Tibial artery (tissue), 4 donors: ENCODE results near the gene TCP1.

Experiments
- DNase-seq, 2 donors: peaks; one replicate each; pipeline ENCODE4 v3.0.0-alpha.2; 2019
- H3K27ac ChIP-seq, 2 donors: fragments of 200-600 bp; sonication (generic) in 1 of 2; 1 replicate in 1 of 2; 2 replicates in 1 of 2; pipeline ENCODE4 v1.5.1; 2018 to 2019; ENCODE audit warnings: mild to moderate bottlenecking in 1 of 2
- H3K27me3 ChIP-seq, 2 donors: fragments of 200-600 bp; sonication (generic) in 1 of 2; one replicate each; pipeline versions ENCODE4 v1.5.1 to v1.6.0; 2016 to 2019
- H3K36me3 ChIP-seq, 3 donors: fragments of 200-600 bp; sonication (generic) in 2 of 3; one replicate each; pipeline ENCODE4 v1.5.1; 2016 to 2019; ENCODE audit warnings: mild to moderate bottlenecking in 2 of 3
- H3K4me1 ChIP-seq, 4 donors: fragments of 200-600 bp; sonication (generic) in 2 of 4; 1 replicate in 3 of 4; 2 replicates in 1 of 4; pipeline ENCODE4 v1.5.1; 2016 to 2019
- H3K4me3 ChIP-seq, 2 donors: fragments of 200-600 bp; sonication (generic) in 1 of 2; 1 replicate in 1 of 2; 2 replicates in 1 of 2; pipeline ENCODE4 v1.5.1; 2018 to 2019; ENCODE audit warnings: mild to moderate bottlenecking in 2 of 2
- H3K9me3 ChIP-seq, 3 donors: fragments of 200-600 bp; sonication (generic) in 1 of 3; one replicate each; pipeline ENCODE4 v1.5.1; 2016 to 2019
- CTCF ChIP-seq, 2 experiments: fragments of 200-600 bp in 1 of 2; fragments of 450-650 bp in 1 of 2; IDR thresholded peaks; one replicate each; pipeline ENCODE4 v1.5.1; 2017 to 2019; ENCODE audit warnings: antibody characterized with exemption in 2 of 2, mild to moderate bottlenecking in 1 of 2, moderate library complexity in 1 of 2
- intact Hi-C: fragments of 100-400 bp; cut with DNase I; formaldehyde crosslinking; loops from one replicate; pipeline ENCODE4 v1.15.0; 2023; ENCODE audit warnings: low total_unique reads

TCP1 gene

DNA sequence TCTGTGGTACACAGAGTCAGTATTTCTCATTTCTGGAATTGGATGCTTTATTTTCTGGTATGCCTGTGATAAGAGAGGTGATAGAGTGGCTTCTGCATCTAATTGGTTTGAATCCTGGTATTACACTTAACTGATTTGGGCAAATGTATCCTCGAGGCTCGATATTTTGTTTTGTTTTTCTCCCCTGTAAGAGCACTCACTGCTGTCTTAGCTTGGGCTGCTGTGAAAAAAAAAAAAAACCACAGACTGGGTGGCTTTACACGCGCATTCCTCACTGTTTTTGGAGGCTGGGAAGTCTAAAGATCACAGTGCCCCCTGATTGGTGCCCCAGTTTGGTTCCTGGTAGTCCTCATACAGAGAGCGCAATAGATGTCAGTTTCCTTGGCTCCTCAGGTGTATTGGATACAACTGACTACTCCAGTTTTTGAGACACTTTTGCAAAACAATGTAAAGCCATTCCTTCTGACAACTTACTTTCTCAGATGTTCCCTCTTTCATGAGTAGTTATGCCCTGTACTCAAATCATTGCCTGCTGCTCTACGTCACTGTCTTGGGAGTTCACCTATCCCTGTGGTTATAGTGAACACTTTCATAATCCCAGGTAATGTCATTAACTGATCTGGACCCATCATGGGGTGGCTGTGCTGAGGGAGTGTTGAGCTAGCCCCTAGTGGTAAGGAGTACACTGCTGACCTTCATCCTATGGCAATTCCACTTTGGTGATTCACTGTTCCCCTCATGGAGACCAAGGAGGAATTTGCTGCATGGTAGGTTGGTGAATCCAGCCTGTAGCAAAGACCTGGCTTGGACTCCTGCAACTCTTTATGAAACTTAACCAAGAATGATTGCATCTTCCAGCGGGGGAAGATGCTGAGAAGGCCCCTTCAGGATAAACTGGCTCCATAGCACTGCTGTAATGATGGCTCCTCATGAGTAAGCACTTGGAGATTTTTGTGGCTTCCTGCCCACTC, 31.1 kb downstream of the TCP1 start:
- intact Hi-C loops: no loop called here
- no peak for DNase-seq
- Histone ChIP-seq H3K4me3 (no peak overlapping the region), H3K27ac (no peak overlapping the region), H3K4me1 (peaks cover 0 to 35% (median 18%) of the 10 kb centered on the region in 4 donors), H3K27me3 (no peaks in the 10 kb centered on the region), H3K36me3 (peaks cover 17 to 47% (median 26%) of the 10 kb centered on the region in 3 donors), H3K9me3 (no peaks in the 10 kb centered on the region)
- no peak for TF ChIP-seq CTCF (IDR thresholded peaks at IDR 0.05)

DNA sequence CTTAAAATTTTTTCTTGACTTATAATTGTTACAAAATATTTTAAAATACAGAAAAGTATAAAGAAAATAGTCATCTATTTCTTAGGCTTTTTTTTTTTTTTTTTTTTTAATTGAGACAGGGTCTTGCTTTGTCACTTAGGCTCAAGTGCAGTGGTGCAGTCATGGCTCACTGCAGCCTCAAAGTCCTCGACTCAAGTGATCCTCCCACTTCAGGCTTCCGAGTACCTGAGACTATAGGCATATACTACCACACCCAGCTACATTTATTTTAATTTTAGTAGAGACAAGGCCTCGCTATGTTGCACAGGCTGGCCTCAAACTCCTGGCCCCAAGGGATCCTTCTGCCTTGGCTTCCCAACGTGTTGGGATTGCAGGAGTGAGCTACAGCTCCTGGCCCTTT, 32.9 kb downstream of the TCP1 start:
- no peaks in the 10 kb centered on the region for H3K27me3 ChIP-seq
- H3K4me3 ChIP-seq: no peak overlapping the region
- DNase-seq: no peak
- no peaks in the 10 kb centered on the region for H3K9me3 ChIP-seq
- TF ChIP-seq CTCF (IDR thresholded peaks at IDR 0.05): no peak
- intact Hi-C loops: no loop called here
- peaks cover 32 to 64% (median 41%) of the 10 kb centered on the region in 3 donors for H3K36me3 ChIP-seq
- no peak overlapping the region for H3K27ac ChIP-seq
- peaks cover 0 to 26% (median 10%) of the 10 kb centered on the region in 4 donors for H3K4me1 ChIP-seq

- Histone ChIP-seq H3K9me3 (no peaks in the 10 kb centered on the region), H3K27me3 (no peaks in the 10 kb centered on the region), H3K36me3 (peaks cover 44 to 70% (median 51%) of the 10 kb centered on the region in 3 donors), H3K4me1 (peaks cover 0 to 14% (median 2%) of the 10 kb centered on the region in 4 donors), H3K27ac (peak overlapping the region in 1 of 2 donors; percentile 38), H3K4me3 (no peak overlapping the region)
- TF ChIP-seq CTCF (IDR thresholded peaks at IDR 0.05): no peak
- intact Hi-C loops: no loop called here
- no peak for DNase-seq
Observed at GRCh38 chr6:159754959-159755914, 34.2 kb downstream of the TCP1 start.

GRCh38 chr6:159754401-159754800, 35.0 kb downstream of the TCP1 start:
- DNase-seq: no peak
- no peak for TF ChIP-seq CTCF (IDR thresholded peaks at IDR 0.05)
- no peak overlapping the region for H3K4me3 ChIP-seq
- peaks cover 0 to 9% (median 0%) of the 10 kb centered on the region in 4 donors for H3K4me1 ChIP-seq
- intact Hi-C loops: no loop called here
- H3K36me3 ChIP-seq: peaks cover 49 to 78% (median 59%) of the 10 kb centered on the region in 3 donors
- no peaks in the 10 kb centered on the region for H3K27me3 ChIP-seq
- H3K9me3 ChIP-seq: no peaks in the 10 kb centered on the region
- peak overlapping the region in 1 of 2 donors; percentile 38 for H3K27ac ChIP-seq

DNA sequence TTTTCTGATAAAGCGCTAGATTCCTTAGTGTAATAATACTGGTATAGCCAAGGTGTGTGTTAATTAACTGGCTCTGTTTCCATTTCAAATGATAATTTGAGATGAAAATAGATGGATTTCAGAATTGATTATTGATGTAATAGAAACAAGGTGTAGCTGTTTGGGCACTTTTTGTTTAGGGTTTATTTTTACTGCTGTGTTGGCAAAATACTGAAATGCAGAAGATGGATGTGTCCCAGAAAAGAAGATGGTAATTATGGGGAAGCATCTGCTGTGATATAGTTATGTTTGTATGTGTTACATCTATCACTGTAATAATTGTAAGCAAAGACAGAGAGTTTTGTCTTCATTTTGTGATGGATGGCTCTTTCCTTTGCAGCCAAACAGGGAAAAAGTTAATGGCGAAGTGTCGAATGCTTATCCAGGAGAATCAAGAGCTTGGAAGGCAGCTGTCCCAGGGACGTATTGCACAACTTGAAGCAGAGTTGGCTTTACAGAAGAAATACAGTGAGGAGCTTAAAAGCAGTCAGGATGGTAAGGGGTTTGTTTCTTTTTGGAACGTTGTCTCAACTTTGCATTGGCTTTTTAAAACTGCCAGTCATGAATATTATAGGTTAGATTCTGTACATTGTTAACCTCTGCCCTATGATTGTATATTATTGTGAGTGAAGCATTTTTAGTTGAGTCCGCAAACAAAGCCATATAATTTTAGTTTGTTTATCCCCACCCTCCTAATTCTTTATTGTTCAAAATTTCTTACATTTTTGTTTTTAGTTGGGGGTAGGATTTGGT, 36.1 kb downstream of the TCP1 start:
- Histone ChIP-seq H3K27ac (no peak overlapping the region), H3K9me3 (no peaks in the 10 kb centered on the region), H3K4me3 (no peak overlapping the region), H3K36me3 (peaks cover 55 to 84% (median 63%) of the 10 kb centered on the region in 3 donors), H3K27me3 (no peaks in the 10 kb centered on the region), H3K4me1 (peaks cover 0 to 9% (median 0%) of the 10 kb centered on the region in 4 donors)
- intact Hi-C loops: no loop called here
- DNase-seq: no peak
- no peak for TF ChIP-seq CTCF (IDR thresholded peaks at IDR 0.05)
